Mesenchymal stem cell (in vitro differentiated cells and primary cell): ENCODE measurements around the gene UBE2L5.
A peak's percentile ranks its signal among the peaks of the same experiment; 100 is the strongest.
"Not testable (repeated sequence)": the region's sequence is repeated elsewhere in the genome, so short reads cannot be mapped to it uniquely, and the experiment has no call there.

Source experiments
- DNase-seq: peaks from one replicate; pipeline ENCODE4 v3.0.0-alpha.2; 2013
- H2AFZ ChIP-seq: one replicate; pipeline ENCODE4 v1.6.1; 2013; ENCODE audit warnings: low read depth, mild to moderate bottlenecking, control low read depth, inconsistent platforms, low read length, moderate library complexity
- H2AK5ac ChIP-seq: 2 replicates; pipeline ENCODE4 v1.6.1; 2013; ENCODE audit warnings: low read length, moderate library complexity, mild to moderate bottlenecking, inconsistent platforms; ENCODE audit not compliant: severe bottlenecking
- H2BK120ac ChIP-seq: one replicate; pipeline ENCODE4 v1.6.1; 2013; ENCODE audit warnings: low read depth, mild to moderate bottlenecking, inconsistent platforms, low read length, moderate library complexity
- H2BK12ac ChIP-seq, 2 experiments: one replicate each; pipeline ENCODE4 v1.6.1; 2013; ENCODE audit warnings: inconsistent platforms in 2 of 2, low read length in 2 of 2, mild to moderate bottlenecking in 2 of 2, moderate library complexity in 2 of 2, control low read depth in 1 of 2
- H2BK15ac ChIP-seq: one replicate; pipeline ENCODE4 v1.6.1; 2013; ENCODE audit warnings: mild to moderate bottlenecking, low read depth, inconsistent platforms; ENCODE audit not compliant: poor library complexity, severe bottlenecking
- H2BK5ac ChIP-seq: 2 replicates; pipeline ENCODE4 v1.6.1; 2013; ENCODE audit warnings: low read depth, mild to moderate bottlenecking, low read length, control low read depth, inconsistent platforms; ENCODE audit not compliant: poor library complexity, severe bottlenecking
- H3K14ac ChIP-seq, 2 experiments: one replicate each; pipeline ENCODE4 v1.6.1; 2013; ENCODE audit warnings: inconsistent platforms in 2 of 2, low read length in 2 of 2, control low read depth in 1 of 2, mild to moderate bottlenecking in 1 of 2, moderate library complexity in 1 of 2
- H3K18ac ChIP-seq, 2 experiments: one replicate each; pipeline ENCODE4 v1.6.1; 2013; ENCODE audit warnings: inconsistent platforms in 2 of 2, low read length in 2 of 2, control low read depth in 1 of 2, low read depth in 1 of 2, mild to moderate bottlenecking in 1 of 2
- H3K23ac ChIP-seq, 2 experiments: one replicate each; pipeline ENCODE4 v1.6.1; 2013; ENCODE audit warnings: inconsistent platforms in 2 of 2, low read length in 2 of 2, mild to moderate bottlenecking in 2 of 2, moderate library complexity in 2 of 2, control low read depth in 1 of 2
- H3K27ac ChIP-seq: 2 replicates; pipeline ENCODE4 v1.5.1; 2013; ENCODE audit warnings: mild to moderate bottlenecking, moderate library complexity, low read length, control low read depth, inconsistent platforms; ENCODE audit not compliant: poor library complexity, severe bottlenecking
- H3K27me3 ChIP-seq, 2 experiments: 2 replicates each; pipeline versions ENCODE4 v1.6.1 to v1.7.0; 2013; ENCODE audit warnings: low read length in 2 of 2, mild to moderate bottlenecking in 2 of 2, moderate library complexity in 2 of 2, control low read depth in 1 of 2, inconsistent platforms in 1 of 2; ENCODE audit not compliant: control insufficient read depth in 1 of 2, insufficient read depth in 1 of 2
- H3K36me3 ChIP-seq, 2 experiments: 2 replicates each; pipeline versions ENCODE4 v1.6.1 to v1.7.0; 2013; ENCODE audit warnings: low read length in 2 of 2, control low read depth in 1 of 2, inconsistent platforms in 1 of 2, low read depth in 1 of 2, mild to moderate bottlenecking in 1 of 2; ENCODE audit not compliant: insufficient read depth in 2 of 2, control insufficient read depth in 1 of 2
- H3K4ac ChIP-seq, 2 experiments: one replicate each; pipeline ENCODE4 v1.6.1; 2013; ENCODE audit warnings: inconsistent platforms in 2 of 2, low read length in 2 of 2, mild to moderate bottlenecking in 2 of 2, moderate library complexity in 2 of 2, control low read depth in 1 of 2, low read depth in 1 of 2
- H3K4me1 ChIP-seq: 2 replicates; pipeline ENCODE4 v1.6.1; 2013; ENCODE audit warnings: low read depth, low read length, control low read depth; ENCODE audit not compliant: control insufficient read depth, insufficient read depth
- H3K4me2 ChIP-seq: 2 replicates; pipeline ENCODE4 v1.6.1; 2013; ENCODE audit warnings: low read length, mild to moderate bottlenecking, inconsistent platforms; ENCODE audit not compliant: poor library complexity, severe bottlenecking
- H3K4me3 ChIP-seq, 2 experiments: 2 replicates each; pipeline versions ENCODE4 v1.5.1 to v1.7.0; 2013; ENCODE audit warnings: low read length in 2 of 2, mild to moderate bottlenecking in 2 of 2, control low read depth in 1 of 2, low read depth in 1 of 2; ENCODE audit not compliant: insufficient read depth in 1 of 2
- H3K79me1 ChIP-seq: replicated peaks from 2 replicates; pipeline ENCODE4 v1.6.1; 2013; ENCODE audit warnings: mild to moderate bottlenecking, control low read depth, low read length, inconsistent platforms; ENCODE audit not compliant: poor library complexity, severe bottlenecking
- H3K9ac ChIP-seq: 2 replicates; pipeline ENCODE4 v1.7.0; 2013; ENCODE audit warnings: mild to moderate bottlenecking, low read length, moderate library complexity
- H3K9me3 ChIP-seq: 2 replicates; pipeline ENCODE4 v1.7.0; 2013; ENCODE audit warnings: mild to moderate bottlenecking, low read length; ENCODE audit not compliant: control insufficient read depth
- H4K8ac ChIP-seq: one replicate; pipeline ENCODE4 v1.6.1; 2013; ENCODE audit warnings: inconsistent platforms, mild to moderate bottlenecking, low read length, moderate library complexity
- H4K91ac ChIP-seq: one replicate; pipeline ENCODE4 v1.6.1; 2013; ENCODE audit warnings: mild to moderate bottlenecking, low read length, inconsistent platforms
- WGBS: methylation state at CpG from one replicate; pipeline ENCODE4 v1.1.7; 2013; ENCODE audit warnings: mixed read lengths; 5-methylcytosine and 5-hydroxymethylcytosine counted together

UBE2L5 gene

DNA sequence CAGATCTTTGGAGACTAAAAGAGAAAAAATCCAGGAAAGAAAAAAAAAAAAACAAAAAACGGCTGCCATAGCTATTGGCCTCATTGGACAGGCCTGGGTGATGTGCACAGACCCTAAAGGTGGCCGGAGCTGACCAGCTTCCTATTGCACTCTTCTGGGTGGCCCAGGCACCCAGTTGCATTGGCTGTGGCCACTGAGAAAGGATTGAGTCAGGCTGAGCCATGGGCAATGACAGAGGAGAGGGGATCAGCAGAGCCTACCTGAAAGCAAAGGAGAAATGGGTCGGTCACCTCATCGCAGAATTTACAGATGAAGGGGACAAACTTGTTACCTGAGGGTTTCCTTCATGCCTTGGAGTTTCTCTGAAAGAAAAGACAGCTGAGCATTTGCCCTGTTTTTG is 26.1 kb downstream of the UBE2L5 start:
- no peak overlapping the region for H3K4ac ChIP-seq
- no peak overlapping the region for H3K18ac ChIP-seq
- no peak overlapping the region for H2AFZ ChIP-seq
- peak overlapping the region; percentile 39 for H4K91ac ChIP-seq
- no peak for DNase-seq
- H2BK12ac ChIP-seq = no peak overlapping the region
- no peaks in the 10 kb centered on the region for H3K36me3 ChIP-seq
- H2AK5ac ChIP-seq = no peak overlapping the region
- H3K14ac ChIP-seq = no peak overlapping the region
- H2BK15ac ChIP-seq = no peak overlapping the region
- H3K27me3 ChIP-seq = no peaks in the 10 kb centered on the region
- no peak overlapping the region for H3K4me3 ChIP-seq
- no peaks in the 10 kb centered on the region for H3K9me3 ChIP-seq
- no peak overlapping the region for H3K9ac ChIP-seq
- no peak overlapping the region for H2BK5ac ChIP-seq
- H3K23ac ChIP-seq = no peak overlapping the region
- peak overlapping the region; percentile 61 for H2BK120ac ChIP-seq
- no peak overlapping the region for H3K27ac ChIP-seq
- H4K8ac ChIP-seq = no peak overlapping the region
- H3K4me2 ChIP-seq = no peak overlapping the region
- H3K4me1 ChIP-seq = peaks cover 11% of the 10 kb centered on the region
- 95% methylated on average over 4 of the region's 4 CpGs for WGBS
- no peaks in the 10 kb centered on the region for H3K79me1 ChIP-seq

- Histone ChIP-seq H2BK120ac (no peak overlapping the region), H3K4me2 (no peak overlapping the region), H3K9me3 (no peaks in the 10 kb centered on the region), H2BK15ac (no peak overlapping the region), H3K4me3 (no peak overlapping the region), H2AFZ (no peak overlapping the region), H3K9ac (no peak overlapping the region), H3K27ac (no peak overlapping the region), H4K8ac (no peak overlapping the region), H3K36me3 (no peaks in the 10 kb centered on the region), H2AK5ac (no peak overlapping the region), H3K18ac (no peak overlapping the region), H3K4me1 (peaks cover 5% of the 10 kb centered on the region), H3K23ac (no peak overlapping the region), H4K91ac (no peak overlapping the region), H3K4ac (no peak overlapping the region), H2BK12ac (no peak overlapping the region), H3K14ac (no peak overlapping the region), H3K27me3 (no peaks in the 10 kb centered on the region), H2BK5ac (no peak overlapping the region), H3K79me1 (no peaks in the 10 kb centered on the region)
- 100% methylated on average over 2 of the region's 2 CpGs for WGBS
- DNase-seq = no peak
Observed at GRCh38 chr13:30450066-30450465, 27.8 kb downstream of the UBE2L5 start.

GRCh38 chr13:30451476-30451875 is 29.2 kb downstream of the UBE2L5 start:
- not testable (repeated sequence) for H3K23ac ChIP-seq, H3K27me3 ChIP-seq, H2AFZ ChIP-seq, H3K9me3 ChIP-seq, H3K18ac ChIP-seq, DNase-seq, H3K4me1 ChIP-seq, H3K4me3 ChIP-seq, H4K91ac ChIP-seq, H3K9ac ChIP-seq, H3K79me1 ChIP-seq, H2BK15ac ChIP-seq, H2AK5ac ChIP-seq, H2BK12ac ChIP-seq, H3K4me2 ChIP-seq, H2BK120ac ChIP-seq, H4K8ac ChIP-seq, H3K36me3 ChIP-seq, H3K4ac ChIP-seq, H3K27ac ChIP-seq, H3K14ac ChIP-seq, H2BK5ac ChIP-seq
- WGBS = 97% methylated on average over 10 of the region's 12 CpGs

DNA sequence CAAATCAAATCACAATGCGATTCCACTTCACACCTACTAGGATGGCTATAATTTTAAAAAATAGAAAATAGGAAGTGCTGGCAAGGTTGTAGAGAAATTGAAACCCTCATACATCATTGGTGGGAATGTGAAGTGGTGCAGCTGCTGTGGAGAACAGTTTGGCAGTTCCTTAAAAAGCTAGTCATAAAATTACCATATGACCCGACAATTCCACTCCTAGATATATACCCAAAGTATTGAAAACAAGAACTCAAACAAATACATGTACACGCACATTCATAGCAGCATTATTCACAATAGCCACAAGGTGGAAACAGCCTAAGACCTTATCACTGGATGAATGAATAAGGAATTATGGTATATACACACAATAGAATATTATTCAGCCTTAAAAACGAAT is 31.4 kb downstream of the UBE2L5 start:
- WGBS = 90% methylated on average over 2 of the region's 4 CpGs
- H2BK120ac ChIP-seq = no peak overlapping the region
- H4K91ac ChIP-seq = no peak overlapping the region

More for the DNA sequence above, 31.4 kb downstream of the UBE2L5 start:
- Histone ChIP-seq H2AFZ (no peak overlapping the region), H4K8ac (no peak overlapping the region), H3K4me2 (no peak overlapping the region), H3K23ac (no peak overlapping the region), H3K4me1 (no peaks in the 10 kb centered on the region), H3K18ac (no peak overlapping the region), H3K27me3 (no peaks in the 10 kb centered on the region), H2BK5ac (no peak overlapping the region), H2BK12ac (no peak overlapping the region), H3K4me3 (no peak overlapping the region), H2BK15ac (no peak overlapping the region), H3K14ac (no peak overlapping the region), H3K79me1 (no peaks in the 10 kb centered on the region), H2AK5ac (no peak overlapping the region), H3K36me3 (peaks cover 4 to 9% of the 10 kb centered on the region in 2 experiments), H3K27ac (no peak overlapping the region), H3K9ac (no peak overlapping the region), H3K4ac (no peak overlapping the region), H3K9me3 (no peaks in the 10 kb centered on the region)
- peak; percentile 35 for DNase-seq
